SH-SY5Y (cell line): ENCODE measurements around the gene PPA1.

Experiments used
- GATA2 ChIP-seq: IDR thresholded peaks from 2 replicates; pipeline ENCODE4 v1.6.1; 2011; ENCODE audit warnings: mild to moderate bottlenecking, low read depth, low read length
- GATA3 ChIP-seq: IDR thresholded peaks from 2 replicates; pipeline ENCODE4 v1.6.1; 2011; ENCODE audit warnings: low read depth, mild to moderate bottlenecking, low read length, moderate library complexity

GRCh38 chr10:70190581-70190980 lies 42.6 kb downstream of the PPA1 start:
- TF ChIP-seq GATA3 (no peak), GATA2 (no peak)
